GM12872 (cell line): Measurements from ENCODE around the gene DOCK1.

ENCODE experiments used
- CTCF ChIP-seq: IDR thresholded peaks from 3 replicates; pipeline ENCODE4 v1.5.1; 2011; ENCODE audit warnings: low read depth, mild to moderate bottlenecking, low read length, moderate library complexity; ENCODE audit not compliant: insufficient read depth

DOCK1 gene

GRCh38 chr10:126924915-126925300 lies 19.7 kb downstream of the DOCK1 start:
- TF ChIP-seq CTCF = no peak

GRCh38 chr10:126926568-126926967 lies 21.3 kb downstream of the DOCK1 start:
- TF ChIP-seq CTCF = no peak

GRCh38 chr10:126927799-126928198 lies 22.6 kb downstream of the DOCK1 start:
- no peak for TF ChIP-seq CTCF

GRCh38 chr10:126928274-126928673 lies 23.0 kb downstream of the DOCK1 start:
- no peak for TF ChIP-seq CTCF

GRCh38 chr10:126929391-126929790 lies 24.2 kb downstream of the DOCK1 start:
- no peak for TF ChIP-seq CTCF

GRCh38 chr10:126930131-126930882 lies 25.1 kb downstream of the DOCK1 start:
- no peak for TF ChIP-seq CTCF

- no peak for TF ChIP-seq CTCF
Observed at GRCh38 chr10:126930883-126931503, 25.8 kb downstream of the DOCK1 start.
